ENCODE data around the gene KSR2.

DNA sequence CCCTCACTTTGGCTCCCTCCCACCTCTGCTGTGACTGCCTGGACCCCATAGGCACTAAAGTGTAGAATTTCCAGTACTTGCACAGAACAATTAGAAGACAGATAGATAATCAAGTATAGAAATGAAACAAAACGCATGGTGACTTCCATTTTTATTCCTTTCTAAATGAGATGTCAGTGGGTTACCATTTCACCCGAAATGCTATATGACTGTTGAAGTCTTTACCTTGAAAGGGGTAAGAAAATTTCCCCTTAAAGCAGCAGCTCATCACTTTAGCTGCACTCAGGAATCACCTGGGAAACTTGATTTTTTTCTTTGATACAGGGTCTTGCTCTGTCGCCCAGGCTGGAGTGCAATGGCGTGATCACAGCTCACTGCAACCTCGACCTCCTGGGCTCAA, 12.5 kb upstream of the KSR2 start:
- TF ChIP-seq ZNF274 (IDR thresholded peaks at IDR 0.05; ENCODE audit: low read depth, low read length) (no peak), YY1 (IDR thresholded peaks at IDR 0.05; ENCODE audit: insufficient read depth, insufficient read length) (no peak), SUZ12 (IDR thresholded peaks at IDR 0.05; ENCODE audit: extremely low read depth, insufficient read depth, insufficient read length) (no peak)
